ENCODE results near the gene MAP1LC3A. TPM values are rescaled to one million over a fixed set of nuclear protein-coding genes. Genes with fewer than 3 reads are reported as not detected.
A peak's percentile ranks its signal among the peaks of the same experiment; 100 is the strongest.

The MAP1LC3A gene
- 10 to 100 TPM in 3 of 4 donors, 1 to 10 TPM in 1; 7.5 to 24.6 (median 19.4) TPM for total RNA-seq

DNA sequence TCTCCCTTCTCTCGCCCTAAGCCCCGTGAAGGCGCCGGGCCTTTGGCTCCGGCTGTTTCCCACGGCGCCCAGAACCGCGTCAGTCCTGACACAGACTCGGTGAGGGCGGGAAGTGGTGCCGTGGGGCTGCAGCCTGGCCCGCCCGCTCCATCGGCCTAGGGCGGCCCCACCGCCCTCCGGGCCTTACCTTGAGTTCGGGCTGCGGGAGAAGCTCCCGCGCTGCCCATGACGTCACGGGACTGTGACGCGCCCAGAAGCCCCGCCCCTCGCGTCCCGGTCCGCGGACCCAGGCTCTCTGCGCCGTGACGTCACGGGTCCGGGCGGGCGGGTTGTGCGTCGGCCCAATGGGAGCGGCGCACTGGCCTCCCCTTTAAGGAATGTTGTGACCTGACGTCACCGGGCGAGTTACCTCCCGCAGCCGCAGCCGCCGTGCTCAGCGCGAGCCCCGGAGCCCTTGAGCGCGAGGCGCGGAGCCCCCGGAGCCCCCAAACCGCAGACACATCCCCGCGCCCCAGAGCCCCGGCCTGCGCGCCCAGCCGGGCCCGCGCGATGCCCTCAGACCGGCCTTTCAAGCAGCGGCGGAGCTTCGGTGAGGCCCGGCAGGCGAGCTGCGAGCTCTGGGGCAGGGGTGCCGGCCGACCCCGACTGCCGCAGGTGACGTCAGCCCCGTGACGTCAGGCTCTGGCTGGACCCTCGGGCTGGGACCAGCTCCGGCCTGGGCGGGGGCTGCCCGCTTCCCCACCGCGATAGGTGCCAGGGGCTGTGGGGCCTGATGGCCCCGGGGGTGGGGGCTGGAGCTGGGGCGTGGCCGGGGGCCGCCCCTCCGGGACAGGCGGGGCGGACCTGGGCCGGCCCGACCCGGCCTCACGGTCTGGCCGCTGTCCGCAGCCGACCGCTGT, at the start of gene MAP1LC3A:
TSS of gene MAP1LC3A (plus strand) at position 399 of the 899 bp plus-strand sequence. CDS start at position 550, 151 bp downstream.
- no peaks in the 10 kb centered on the region for H3K27me3 ChIP-seq

GRCh38 chr20:34510575-34510974, 47.9 kb upstream of the MAP1LC3A start:
- Histone ChIP-seq H3K9me3 (no peaks in the 10 kb centered on the region), H3K4me1 (peaks cover 0 to 32% (median 11%) of the 10 kb centered on the region in 3 donors), H3K27me3 (no peaks in the 10 kb centered on the region), H3K27ac (no peak overlapping the region), H3K4me3 (no peak overlapping the region), H3K36me3 (peaks cover 4 to 69% (median 10%) of the 10 kb centered on the region in 3 donors)
- TF ChIP-seq, protein P1, sequence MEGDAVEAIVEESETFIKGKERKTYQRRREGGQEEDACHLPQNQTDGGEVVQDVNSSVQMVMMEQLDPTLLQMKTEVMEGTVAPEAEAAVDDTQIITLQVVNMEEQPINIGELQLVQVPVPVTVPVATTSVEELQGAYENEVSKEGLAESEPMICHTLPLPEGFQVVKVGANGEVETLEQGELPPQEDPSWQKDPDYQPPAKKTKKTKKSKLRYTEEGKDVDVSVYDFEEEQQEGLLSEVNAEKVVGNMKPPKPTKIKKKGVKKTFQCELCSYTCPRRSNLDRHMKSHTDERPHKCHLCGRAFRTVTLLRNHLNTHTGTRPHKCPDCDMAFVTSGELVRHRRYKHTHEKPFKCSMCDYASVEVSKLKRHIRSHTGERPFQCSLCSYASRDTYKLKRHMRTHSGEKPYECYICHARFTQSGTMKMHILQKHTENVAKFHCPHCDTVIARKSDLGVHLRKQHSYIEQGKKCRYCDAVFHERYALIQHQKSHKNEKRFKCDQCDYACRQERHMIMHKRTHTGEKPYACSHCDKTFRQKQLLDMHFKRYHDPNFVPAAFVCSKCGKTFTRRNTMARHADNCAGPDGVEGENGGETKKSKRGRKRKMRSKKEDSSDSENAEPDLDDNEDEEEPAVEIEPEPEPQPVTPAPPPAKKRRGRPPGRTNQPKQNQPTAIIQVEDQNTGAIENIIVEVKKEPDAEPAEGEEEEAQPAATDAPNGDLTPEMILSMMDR (IDR thresholded peaks at IDR 0.05): no peak
- TF ChIP-seq POLR2A (IDR thresholded peaks at IDR 0.05): no peak
- DNase-seq: no peak
- 92 to 100% methylated on average over 1 of the region's 1 CpG for WGBS, 2 donors
- intact Hi-C loops (cut with DNase I): no loop called here

More for the DNA sequence above, at the start of gene MAP1LC3A:
- 0 to 4% methylated on average over 5 to 24 of the region's 103 CpGs for WGBS, 2 donors
- peak; percentile 41 for DNase-seq
- Histone ChIP-seq H3K4me1 (peaks cover 6 to 39% (median 15%) of the 10 kb centered on the region in 3 donors), H3K9me3 (no peaks in the 10 kb centered on the region), H3K27ac (peak within 1 kb of the TSS; percentile 86 to 98 (median 92)), H3K36me3 (peaks cover 0 to 6% (median 0%) of the 10 kb centered on the region in 3 donors), H3K4me3 (peak within 1 kb of the TSS; percentile 48 to 86 (median 68))
- intact Hi-C loops (cut with DNase I): no loop called here
- TF ChIP-seq POLR2A (IDR thresholded peaks at IDR 0.05): peak in 3 of 4 donors; percentile 46 to 66 (median 60)
- TF ChIP-seq, protein P1 (IDR thresholded peaks at IDR 0.05): peak in 2 of 6 experiments; percentile 15 to 29

- Histone ChIP-seq H3K27ac (no peak overlapping the region), H3K9me3 (no peaks in the 10 kb centered on the region), H3K4me1 (peaks cover 0 to 38% (median 11%) of the 10 kb centered on the region in 3 donors), H3K4me3 (no peak overlapping the region), H3K27me3 (no peaks in the 10 kb centered on the region), H3K36me3 (peaks cover 0 to 56% (median 4%) of the 10 kb centered on the region in 3 donors)
- WGBS, 2 donors: 67 to 93% methylated on average over 3 of the region's 3 CpGs
- intact Hi-C loops (cut with DNase I): no loop called here
- TF ChIP-seq POLR2A (IDR thresholded peaks at IDR 0.05): no peak
- TF ChIP-seq, protein P1 (IDR thresholded peaks at IDR 0.05): no peak
- DNase-seq: no peak
Measured at GRCh38 chr20:34511891-34512265, 46.6 kb upstream of the MAP1LC3A start.

- no peak overlapping the region for H3K4me3 ChIP-seq
- H3K27ac ChIP-seq: peak overlapping the region in 3 of 4 donors; percentile 17 to 41 (median 24)
- peaks cover 0 to 51% (median 4%) of the 10 kb centered on the region in 3 donors for H3K36me3 ChIP-seq
- TF ChIP-seq POLR2A (IDR thresholded peaks at IDR 0.05): no peak
- TF ChIP-seq, protein P1 (IDR thresholded peaks at IDR 0.05): no peak
- WGBS, 2 donors: 86 to 95% methylated on average over 4 of the region's 4 CpGs
- no peaks in the 10 kb centered on the region for H3K27me3 ChIP-seq
- DNase-seq: no peak
- no peaks in the 10 kb centered on the region for H3K9me3 ChIP-seq
- intact Hi-C loops (cut with DNase I): no loop called here
- peaks cover 0 to 44% (median 12%) of the 10 kb centered on the region in 3 donors for H3K4me1 ChIP-seq
Measured at GRCh38 chr20:34512266-34512954, 46.1 kb upstream of the MAP1LC3A start.
